GM12878 (cell line): ENCODE data around the gene NUMBL. TPM values are rescaled to one million over a fixed set of nuclear protein-coding genes. Genes with fewer than 3 reads are reported as not detected.

ENCODE experiments used
- ATAC-seq: fragments of 200-7000 bp; cut with Tn5 transposase; 3 replicates; pipeline ENCODE4 v1.9.1; 2020; ENCODE audit warnings: mild to moderate bottlenecking, moderate library complexity
- BruUV-seq: library from RNA; stranded (reverse); fragments of 400-500 nt; replicated peaks from 2 replicates; lab custom pipeline; 2021; lab: Mats Ljungman, UMichigan
- CTCF ChIA-PET: fragments of 300-600 bp; sonication (Branson Sonifier 250); formaldehyde crosslinking; extraction: SDS; loops from one replicate; lab custom pipeline; 2021; ENCODE audit warnings: inconsistent platforms; lab: Yijun Ruan, JAX
- POLR2A ChIA-PET: fragments of 350-600 bp; formaldehyde crosslinking; extraction: SDS; loops from one replicate; lab custom pipeline; 2021; ENCODE audit warnings: inconsistent platforms; lab: Charles Lee
- RAD21 ChIA-PET: fragments of 300-600 bp; sonication (Branson Sonifier 250); formaldehyde crosslinking; loops from one replicate; lab custom pipeline; 2023; ENCODE audit warnings: antibody characterized with exemption; ENCODE audit not compliant: unreplicated experiment; lab: Charles Lee
- SMC1A ChIA-PET: fragments of 300-600 bp; sonication (Branson Sonifier 250); formaldehyde crosslinking; loops from one replicate; lab custom pipeline; 2023; ENCODE audit not compliant: unreplicated experiment, uncharacterized antibody; lab: Charles Lee
- DNase-seq: peaks from one replicate; pipeline ENCODE4 v3.0.0-alpha.2; 2011; ENCODE audit warnings: low read depth, low spot score
- FAIRE-seq: peaks from 3 replicates; lab custom pipeline; 2011; peaks lifted over from hg19 to GRCh38; lab: Jason Lieb, UNC
- H2AFZ ChIP-seq: 2 replicates; pipeline ENCODE4 v1.6.0; 2011; ENCODE audit warnings: low read depth, low read length, control low read depth; ENCODE audit not compliant: control insufficient read depth
- H3K27ac ChIP-seq: 2 replicates; pipeline ENCODE4 v1.5.1; 2011; ENCODE audit warnings: control low read depth; ENCODE audit not compliant: control insufficient read depth, insufficient read depth
- H3K27me3 ChIP-seq, 2 experiments: replicated peaks in 1 of 2; 2 replicates each; pipeline versions ENCODE4 v1.6.0 to v1.6.1; 2011; ENCODE audit warnings: low read length in 1 of 2; ENCODE audit not compliant: control insufficient read depth in 2 of 2, insufficient read depth in 2 of 2
- H3K36me3 ChIP-seq, 2 experiments: 2 replicates each; pipeline ENCODE4 v1.5.1; 2011; ENCODE audit warnings: low read length in 1 of 2; ENCODE audit not compliant: control insufficient read depth in 2 of 2, insufficient read depth in 2 of 2
- H3K4me1 ChIP-seq: 2 replicates; pipeline ENCODE4 v1.6.1; 2011; ENCODE audit warnings: mild to moderate bottlenecking, low read length, moderate library complexity, mixed read lengths; ENCODE audit not compliant: control insufficient read depth, insufficient read depth
- H3K4me2 ChIP-seq: 2 replicates; pipeline ENCODE4 v1.6.0; 2011; ENCODE audit warnings: control low read depth; ENCODE audit not compliant: control insufficient read depth, insufficient read depth
- H3K4me3 ChIP-seq: fragments of 200-600 bp; sonication (generic); 2 replicates; pipeline ENCODE4 v1.5.1; 2016
- H3K79me2 ChIP-seq: 2 replicates; pipeline ENCODE4 v1.6.0; 2011; ENCODE audit warnings: low read length; ENCODE audit not compliant: control insufficient read depth, insufficient read depth
- H3K9ac ChIP-seq: 2 replicates; pipeline ENCODE4 v1.8.0; 2011; ENCODE audit warnings: low read length, control low read depth, mixed read lengths; ENCODE audit not compliant: control insufficient read depth, insufficient read depth
- H3K9me3 ChIP-seq: replicated peaks from 3 replicates; pipeline ENCODE4 v1.5.1; 2011; ENCODE audit warnings: mild to moderate bottlenecking, low read length; ENCODE audit not compliant: control insufficient read depth, insufficient read depth
- H4K20me1 ChIP-seq: 2 replicates; pipeline ENCODE4 v1.6.0; 2011; ENCODE audit not compliant: control insufficient read depth, insufficient read depth
- CHD2 ChIP-seq: IDR thresholded peaks from 2 replicates; pipeline ENCODE4 v1.6.1; 2011; ENCODE audit warnings: low read depth, low read length, improper control_type of control experiment, borderline replicate concordance
- EGR1 ChIP-seq, 2 experiments: IDR thresholded peaks; 1 replicate in 1 of 2; 2 replicates in 1 of 2; pipeline ENCODE4 v1.6.1; 2011 to 2012; ENCODE audit warnings: low read depth in 2 of 2, low read length in 2 of 2, borderline replicate concordance in 1 of 2, mild to moderate bottlenecking in 1 of 2, moderate library complexity in 1 of 2
- KAT2A ChIP-seq: conservative IDR thresholded peaks from 2 replicates; pipeline ENCODE4 v1.6.1; 2011; ENCODE audit warnings: low read depth, low read length; ENCODE audit not compliant: control insufficient read depth
- MLLT1 ChIP-seq: fragments of 450-650 bp; IDR thresholded peaks from 2 replicates; pipeline ENCODE4 v1.6.1; 2016; ENCODE audit warnings: mild to moderate bottlenecking
- NBN ChIP-seq: fragments of 450-650 bp; IDR thresholded peaks from 2 replicates; pipeline ENCODE4 v1.6.1; 2016
- NR2C1 ChIP-seq: fragments of 450-650 bp; IDR thresholded peaks from 2 replicates; pipeline ENCODE4 v1.6.1; 2017; ENCODE audit warnings: antibody characterized with exemption, mild to moderate bottlenecking, moderate library complexity
- SRF ChIP-seq, 2 experiments: IDR thresholded peaks; 2 replicates each; pipeline ENCODE4 v1.6.1; 2011; ENCODE audit warnings: low read depth in 2 of 2, low read length in 2 of 2, mild to moderate bottlenecking in 1 of 2, moderate library complexity in 1 of 2
- ZNF592 ChIP-seq: fragments of 450-650 bp; IDR thresholded peaks from 2 replicates; pipeline ENCODE4 v1.6.1; 2017; ENCODE audit warnings: mild to moderate bottlenecking, moderate library complexity
- ZZZ3 ChIP-seq: IDR thresholded peaks from 2 replicates; pipeline ENCODE4 v1.6.1; 2011; ENCODE audit warnings: low read depth; ENCODE audit not compliant: control insufficient read depth, insufficient read length
- WGBS: methylation state at CpG from one replicate; pipeline ENCODE4 v1.1.6; 2016; ENCODE audit warnings: low lambda C conversion rate; ENCODE audit not compliant: insufficient replicate concordance, insufficient coverage; ENCODE audit errors: missing lambda C conversion rate; 5-methylcytosine and 5-hydroxymethylcytosine counted together
- in situ Hi-C: fragments of 300-500 bp; cut with MboI; formaldehyde crosslinking; loops from 9 replicates; pipeline ENCODE4 v1.14.3; 2018; ENCODE audit warnings: mixed read lengths
- intact Hi-C: fragments of 100-400 bp; cut with micrococcal nuclease; formaldehyde crosslinking; loops from one replicate; pipeline ENCODE4 v1.14.2; 2022; ENCODE audit not compliant: unreplicated experiment
- polyA plus RNA-seq, 11 experiments: library from polyadenylated mRNA; depleted of rRNA in 4 of 11; unstranded in 6 of 11; stranded (reverse) in 5 of 11; fragments of >200 nt; fragmentation: Nextera tagmentation in 4 of 11; fragmentation: Illumina TruSeq in 1 of 11; extraction: Ambion mirVana in 4 of 11; extraction: Trizol in 1 of 11; gene quantifications; 1 replicate in 1 of 11; 2 replicates in 10 of 11; pipeline versions ENCODE4 v1.2.1 to v1.2.3, GENCODE V29; 2011 to 2016; ENCODE audit warnings: inconsistent platforms in 2 of 11, missing spikeins in 2 of 11, low read depth in 1 of 11
- total RNA-seq, 4 experiments: library from RNA; depleted of rRNA in 3 of 4; stranded (reverse); fragments of >200 nt in 3 of 4; fragmentation: Illumina TruSeq in 1 of 4; extraction: Trizol in 1 of 4; gene quantifications; 2 replicates each; pipeline versions ENCODE4 v1.2.1 to v1.2.3, GENCODE V29; 2013 to 2021
- TF ChIP-seq, protein P1 (sequence below): fragments of 450-650 bp; formaldehyde crosslinking; IDR thresholded peaks from 2 replicates; pipeline ENCODE4 v1.5.0; 2022; ENCODE audit warnings: mild to moderate bottlenecking, missing genetic modification characterization
- TF ChIP-seq, protein P2 (sequence below): fragments of 450-650 bp; IDR thresholded peaks from 2 replicates; pipeline ENCODE4 v1.6.1; 2017; ENCODE audit warnings: mild to moderate bottlenecking, low read depth, inconsistent platforms; ENCODE audit not compliant: poor library complexity, severe bottlenecking

Gene NUMBL
- total and polyA plus RNA-seq, 10 of the 15 experiments (the other 5 are each of a cell fraction or from before 2014, with no cell fraction given): 0.16 to 9.4 (median 1.9) TPM

- ATAC-seq (no peak), FAIRE-seq (no peak), DNase-seq (no peak)
- H3K4me3 ChIP-seq: no peak overlapping the region
- no peaks in the 10 kb centered on the region for H3K27me3 ChIP-seq
- CTCF ChIA-PET: no interaction called here
- intact Hi-C loops (no loop called here), in situ Hi-C loops (no loop called here)
- SMC1A ChIA-PET: no interaction called here
- RAD21 ChIA-PET: interaction anchor here (0.6 to 1.1 kb wide), 2 partner anchors 29 to 77 kb away, joined by 3 to 4 read pairs; no protein-coding TSS in a partner anchor
- no peaks in the 10 kb centered on the region; a peak in 1 of 4 replicates for H3K36me3 ChIP-seq
- no peaks in the 10 kb centered on the region for H3K9me3 ChIP-seq
- WGBS: 100% methylated on average over 6 of the region's 14 CpGs
- no TSS peak for BruUV-seq
- H3K9ac ChIP-seq: no peak overlapping the region
- H3K4me2 ChIP-seq: no peak overlapping the region
- peaks cover 22% of the 10 kb centered on the region for H3K4me1 ChIP-seq
- POLR2A ChIA-PET: interaction anchor here (1.6 to 1.9 kb wide), 2 partner anchors 56 to 85 kb away, joined by 6 to 10 read pairs; no protein-coding TSS in a partner anchor
- H2AFZ ChIP-seq: no peak overlapping the region
- no peaks in the 10 kb centered on the region for H3K79me2 ChIP-seq
- no peaks in the 10 kb centered on the region for H4K20me1 ChIP-seq
- no peak overlapping the region for H3K27ac ChIP-seq
- TF ChIP-seq, protein P1, sequence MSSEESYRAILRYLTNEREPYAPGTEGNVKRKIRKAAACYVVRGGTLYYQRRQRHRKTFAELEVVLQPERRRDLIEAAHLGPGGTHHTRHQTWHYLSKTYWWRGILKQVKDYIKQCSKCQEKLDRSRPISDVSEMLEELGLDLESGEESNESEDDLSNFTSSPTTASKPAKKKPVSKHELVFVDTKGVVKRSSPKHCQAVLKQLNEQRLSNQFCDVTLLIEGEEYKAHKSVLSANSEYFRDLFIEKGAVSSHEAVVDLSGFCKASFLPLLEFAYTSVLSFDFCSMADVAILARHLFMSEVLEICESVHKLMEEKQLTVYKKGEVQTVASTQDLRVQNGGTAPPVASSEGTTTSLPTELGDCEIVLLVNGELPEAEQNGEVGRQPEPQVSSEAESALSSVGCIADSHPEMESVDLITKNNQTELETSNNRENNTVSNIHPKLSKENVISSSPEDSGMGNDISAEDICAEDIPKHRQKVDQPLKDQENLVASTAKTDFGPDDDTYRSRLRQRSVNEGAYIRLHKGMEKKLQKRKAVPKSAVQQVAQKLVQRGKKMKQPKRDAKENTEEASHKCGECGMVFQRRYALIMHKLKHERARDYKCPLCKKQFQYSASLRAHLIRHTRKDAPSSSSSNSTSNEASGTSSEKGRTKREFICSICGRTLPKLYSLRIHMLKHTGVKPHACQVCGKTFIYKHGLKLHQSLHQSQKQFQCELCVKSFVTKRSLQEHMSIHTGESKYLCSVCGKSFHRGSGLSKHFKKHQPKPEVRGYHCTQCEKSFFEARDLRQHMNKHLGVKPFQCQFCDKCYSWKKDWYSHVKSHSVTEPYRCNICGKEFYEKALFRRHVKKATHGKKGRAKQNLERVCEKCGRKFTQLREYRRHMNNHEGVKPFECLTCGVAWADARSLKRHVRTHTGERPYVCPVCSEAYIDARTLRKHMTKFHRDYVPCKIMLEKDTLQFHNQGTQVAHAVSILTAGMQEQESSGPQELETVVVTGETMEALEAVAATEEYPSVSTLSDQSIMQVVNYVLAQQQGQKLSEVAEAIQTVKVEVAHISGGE (CRISPR knock-in tag): no peak
- no peak for TF ChIP-seq MLLT1
- TF ChIP-seq, protein P2, sequence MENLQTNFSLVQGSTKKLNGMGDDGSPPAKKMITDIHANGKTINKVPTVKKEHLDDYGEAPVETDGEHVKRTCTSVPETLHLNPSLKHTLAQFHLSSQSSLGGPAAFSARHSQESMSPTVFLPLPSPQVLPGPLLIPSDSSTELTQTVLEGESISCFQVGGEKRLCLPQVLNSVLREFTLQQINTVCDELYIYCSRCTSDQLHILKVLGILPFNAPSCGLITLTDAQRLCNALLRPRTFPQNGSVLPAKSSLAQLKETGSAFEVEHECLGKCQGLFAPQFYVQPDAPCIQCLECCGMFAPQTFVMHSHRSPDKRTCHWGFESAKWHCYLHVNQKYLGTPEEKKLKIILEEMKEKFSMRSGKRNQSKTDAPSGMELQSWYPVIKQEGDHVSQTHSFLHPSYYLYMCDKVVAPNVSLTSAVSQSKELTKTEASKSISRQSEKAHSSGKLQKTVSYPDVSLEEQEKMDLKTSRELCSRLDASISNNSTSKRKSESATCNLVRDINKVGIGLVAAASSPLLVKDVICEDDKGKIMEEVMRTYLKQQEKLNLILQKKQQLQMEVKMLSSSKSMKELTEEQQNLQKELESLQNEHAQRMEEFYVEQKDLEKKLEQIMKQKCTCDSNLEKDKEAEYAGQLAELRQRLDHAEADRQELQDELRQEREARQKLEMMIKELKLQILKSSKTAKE: no peak
- TF ChIP-seq NBN: no peak
- TF ChIP-seq SRF (IDR thresholded peaks at IDR 0.05; ENCODE audit: low read depth in 2 of 2, low read length in 2 of 2): no peak
- TF ChIP-seq KAT2A: no peak
- TF ChIP-seq EGR1 (IDR thresholded peaks at IDR 0.05; ENCODE audit: borderline replicate concordance in 1 of 2, low read depth in 2 of 2, low read length in 2 of 2): no peak
- no peak for TF ChIP-seq ZNF592
- no peak for TF ChIP-seq NR2C1
- TF ChIP-seq CHD2: no peak
- no peak for TF ChIP-seq ZZZ3
These were observed 1.7 kb upstream of the NUMBL start for GRCh38 chr19:40692212-40692551.
